Spleen (tissue), 7 donors: ENCODE measurements around the gene ST3GAL3.
A peak's percentile ranks its signal among the peaks of the same experiment; 100 is the strongest.

ENCODE experiments used
- POLR2AphosphoS5 ChIP-seq, 3 donors: sonication (generic); formaldehyde crosslinking; IDR thresholded peaks; one replicate each; pipeline ENCODE4 v1.5.1; 2017; ENCODE audit warnings: antibody characterized with exemption in 3 of 3
- TF ChIP-seq, protein P1 (sequence below), 11 experiments: fragments of 200-600 bp in 7 of 11; fragments of 450-650 bp in 4 of 11; sonication (generic) in 4 of 11; IDR thresholded peaks in 8 of 11; conservative IDR thresholded peaks in 3 of 11; 1 replicate in 7 of 11; 2 replicates in 4 of 11; pipeline versions ENCODE4 v1.4.0 to v1.8.0; 2016 to 2021; ENCODE audit warnings: antibody characterized with exemption in 11 of 11, inconsistent platforms in 4 of 11, mild to moderate bottlenecking in 1 of 11
- donor health status: DM: no; HTN: no; CAD: no; lungs with moderate emphysema.
- donor health status: DM: no; HTN: no; CAD: no.
- donor health status: DM: no; HTN: no; CAD: no.

DNA sequence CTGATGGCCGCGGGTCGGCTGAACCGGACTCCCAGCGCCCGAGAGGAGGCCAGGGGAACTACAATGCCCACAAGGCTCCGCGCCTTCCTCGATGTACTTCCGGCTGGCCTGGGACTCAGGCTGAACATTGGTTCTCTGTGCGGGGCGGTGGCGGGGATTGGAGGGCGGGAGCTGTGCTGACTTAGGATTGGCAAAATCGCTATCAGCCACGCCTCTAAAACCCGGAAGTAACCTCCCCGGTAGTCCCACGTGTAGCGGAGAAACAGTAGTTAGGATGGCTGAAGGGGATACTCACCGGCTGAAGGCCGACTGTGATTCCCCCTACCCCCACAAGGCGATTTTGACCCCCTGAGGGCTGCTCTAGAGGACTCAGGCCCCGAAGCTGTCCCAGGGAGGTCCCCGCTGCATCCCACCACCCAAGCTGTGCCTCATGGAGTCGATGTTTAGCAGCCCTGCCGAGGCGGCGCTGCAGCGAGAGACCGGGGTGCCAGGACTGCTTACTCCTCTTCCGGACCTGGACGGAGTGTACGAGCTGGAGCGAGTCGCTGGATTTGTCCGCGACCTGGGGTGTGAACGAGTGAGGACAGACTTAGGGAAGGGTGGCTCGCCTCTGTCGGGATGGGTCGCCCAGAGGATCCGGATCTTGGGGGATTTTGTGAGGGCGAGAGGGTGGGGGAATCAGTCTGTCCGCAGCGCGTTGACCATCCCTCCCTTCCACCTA lies 262.6 kb downstream of the ST3GAL3 start, which contains the start of gene DPH2:
- TF ChIP-seq, protein P1, sequence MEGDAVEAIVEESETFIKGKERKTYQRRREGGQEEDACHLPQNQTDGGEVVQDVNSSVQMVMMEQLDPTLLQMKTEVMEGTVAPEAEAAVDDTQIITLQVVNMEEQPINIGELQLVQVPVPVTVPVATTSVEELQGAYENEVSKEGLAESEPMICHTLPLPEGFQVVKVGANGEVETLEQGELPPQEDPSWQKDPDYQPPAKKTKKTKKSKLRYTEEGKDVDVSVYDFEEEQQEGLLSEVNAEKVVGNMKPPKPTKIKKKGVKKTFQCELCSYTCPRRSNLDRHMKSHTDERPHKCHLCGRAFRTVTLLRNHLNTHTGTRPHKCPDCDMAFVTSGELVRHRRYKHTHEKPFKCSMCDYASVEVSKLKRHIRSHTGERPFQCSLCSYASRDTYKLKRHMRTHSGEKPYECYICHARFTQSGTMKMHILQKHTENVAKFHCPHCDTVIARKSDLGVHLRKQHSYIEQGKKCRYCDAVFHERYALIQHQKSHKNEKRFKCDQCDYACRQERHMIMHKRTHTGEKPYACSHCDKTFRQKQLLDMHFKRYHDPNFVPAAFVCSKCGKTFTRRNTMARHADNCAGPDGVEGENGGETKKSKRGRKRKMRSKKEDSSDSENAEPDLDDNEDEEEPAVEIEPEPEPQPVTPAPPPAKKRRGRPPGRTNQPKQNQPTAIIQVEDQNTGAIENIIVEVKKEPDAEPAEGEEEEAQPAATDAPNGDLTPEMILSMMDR (IDR thresholded peaks at IDR 0.05 in 8 of 11, conservative IDR thresholded peaks at IDR 0.05 in 3 of 11) = peak in 6 of 11 experiments; percentile 11 to 34 (median 19)
- peak; percentile 61 to 72 (median 66) for TF ChIP-seq POLR2AphosphoS5 (IDR thresholded peaks at IDR 0.05)
